ENCODE results near the gene TFDP2. TPM values are rescaled to one million over a fixed set of nuclear protein-coding genes. Genes with fewer than 3 reads are reported as not detected.

Gene TFDP2
- total and polyA plus RNA-seq, 10 of the 15 experiments (the other 5 are each of a cell fraction or from before 2014, with no cell fraction given): 28.3 to 100 (median 49.7) TPM

- TF ChIP-seq, protein P1, sequence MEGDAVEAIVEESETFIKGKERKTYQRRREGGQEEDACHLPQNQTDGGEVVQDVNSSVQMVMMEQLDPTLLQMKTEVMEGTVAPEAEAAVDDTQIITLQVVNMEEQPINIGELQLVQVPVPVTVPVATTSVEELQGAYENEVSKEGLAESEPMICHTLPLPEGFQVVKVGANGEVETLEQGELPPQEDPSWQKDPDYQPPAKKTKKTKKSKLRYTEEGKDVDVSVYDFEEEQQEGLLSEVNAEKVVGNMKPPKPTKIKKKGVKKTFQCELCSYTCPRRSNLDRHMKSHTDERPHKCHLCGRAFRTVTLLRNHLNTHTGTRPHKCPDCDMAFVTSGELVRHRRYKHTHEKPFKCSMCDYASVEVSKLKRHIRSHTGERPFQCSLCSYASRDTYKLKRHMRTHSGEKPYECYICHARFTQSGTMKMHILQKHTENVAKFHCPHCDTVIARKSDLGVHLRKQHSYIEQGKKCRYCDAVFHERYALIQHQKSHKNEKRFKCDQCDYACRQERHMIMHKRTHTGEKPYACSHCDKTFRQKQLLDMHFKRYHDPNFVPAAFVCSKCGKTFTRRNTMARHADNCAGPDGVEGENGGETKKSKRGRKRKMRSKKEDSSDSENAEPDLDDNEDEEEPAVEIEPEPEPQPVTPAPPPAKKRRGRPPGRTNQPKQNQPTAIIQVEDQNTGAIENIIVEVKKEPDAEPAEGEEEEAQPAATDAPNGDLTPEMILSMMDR (IDR thresholded peaks at IDR 0.05 in 2 of 3, conservative IDR thresholded peaks at IDR 0.05 in 1 of 3; ENCODE audit: control insufficient read depth in 2 of 3, extremely low read depth in 1 of 3, insufficient read depth in 1 of 3, low read depth in 3 of 3, low read length in 3 of 3): no peak
- TF ChIP-seq BACH1 (IDR thresholded peaks at IDR 0.05; ENCODE audit: borderline replicate concordance) (no peak), POLR2AphosphoS5 (IDR thresholded peaks at IDR 0.05; ENCODE audit: low read length) (no peak), TCF12 (IDR thresholded peaks at IDR 0.05; ENCODE audit: low read depth, low read length) (no peak), SREBF1 (IDR thresholded peaks at IDR 0.05; ENCODE audit: low read length) (no peak)
- TF ChIP-seq, protein P2, sequence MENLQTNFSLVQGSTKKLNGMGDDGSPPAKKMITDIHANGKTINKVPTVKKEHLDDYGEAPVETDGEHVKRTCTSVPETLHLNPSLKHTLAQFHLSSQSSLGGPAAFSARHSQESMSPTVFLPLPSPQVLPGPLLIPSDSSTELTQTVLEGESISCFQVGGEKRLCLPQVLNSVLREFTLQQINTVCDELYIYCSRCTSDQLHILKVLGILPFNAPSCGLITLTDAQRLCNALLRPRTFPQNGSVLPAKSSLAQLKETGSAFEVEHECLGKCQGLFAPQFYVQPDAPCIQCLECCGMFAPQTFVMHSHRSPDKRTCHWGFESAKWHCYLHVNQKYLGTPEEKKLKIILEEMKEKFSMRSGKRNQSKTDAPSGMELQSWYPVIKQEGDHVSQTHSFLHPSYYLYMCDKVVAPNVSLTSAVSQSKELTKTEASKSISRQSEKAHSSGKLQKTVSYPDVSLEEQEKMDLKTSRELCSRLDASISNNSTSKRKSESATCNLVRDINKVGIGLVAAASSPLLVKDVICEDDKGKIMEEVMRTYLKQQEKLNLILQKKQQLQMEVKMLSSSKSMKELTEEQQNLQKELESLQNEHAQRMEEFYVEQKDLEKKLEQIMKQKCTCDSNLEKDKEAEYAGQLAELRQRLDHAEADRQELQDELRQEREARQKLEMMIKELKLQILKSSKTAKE (IDR thresholded peaks at IDR 0.05; ENCODE audit: low read depth, poor library complexity, severe bottlenecking): no peak
Measured at GRCh38 chr3:142159083-142159740, 9.9 kb upstream of the TFDP2 start (continued).

DNA sequence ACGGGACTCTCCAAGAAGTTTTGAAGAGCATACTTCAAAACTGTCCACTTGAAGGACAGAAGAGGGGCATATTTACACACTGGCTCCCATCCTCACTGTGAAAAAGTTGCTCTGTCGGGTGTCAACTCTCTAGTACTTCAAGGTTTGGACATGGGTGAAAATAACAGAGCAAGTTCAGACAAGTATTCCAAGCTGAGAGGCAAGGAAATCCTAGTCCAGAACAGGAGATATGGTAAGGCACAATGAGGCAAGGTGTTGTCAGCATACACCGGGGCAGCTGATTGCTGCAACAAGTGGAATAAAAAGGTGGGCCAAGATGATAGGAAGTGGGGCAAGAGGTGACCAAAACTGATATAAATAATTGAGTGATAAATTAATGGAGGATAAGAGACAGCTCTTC lies 4.8 kb upstream of the TFDP2 start:
- Histone ChIP-seq H4K20me1 (ENCODE audit: control insufficient read depth, insufficient read depth) (no peaks in the 10 kb centered on the region), H3K27ac (ENCODE audit: control insufficient read depth, insufficient read depth) (no peak overlapping the region), H3K9ac (ENCODE audit: control insufficient read depth, insufficient read depth, low read length) (no peak overlapping the region), H3K4me3 (no peak overlapping the region), H3K27me3 (replicated peaks in 1 of 2; ENCODE audit: control insufficient read depth in 2 of 2, insufficient read depth in 2 of 2, low read length in 1 of 2) (no peaks in the 10 kb centered on the region), H3K4me2 (ENCODE audit: control insufficient read depth, insufficient read depth) (no peak overlapping the region), H3K9me3 (replicated peaks; ENCODE audit: control insufficient read depth, insufficient read depth, low read length) (no peaks in the 10 kb centered on the region), H3K4me1 (ENCODE audit: control insufficient read depth, insufficient read depth, low read length) (peaks cover 3% of the 10 kb centered on the region; the same call in 1 of the 2 replicates), H2AFZ (ENCODE audit: control insufficient read depth, low read depth, low read length) (no peak overlapping the region), H3K79me2 (ENCODE audit: control insufficient read depth, insufficient read depth, low read length) (no peaks in the 10 kb centered on the region), H3K36me3 (ENCODE audit: control insufficient read depth in 2 of 2, insufficient read depth in 2 of 2, low read length in 1 of 2) (no peaks in the 10 kb centered on the region)
- ChIA-PET CTCF (no interaction called here), RAD21 (ENCODE audit: unreplicated experiment) (no interaction called here), SMC1A (ENCODE audit: uncharacterized antibody, unreplicated experiment) (no interaction called here), POLR2A (no interaction called here)
- ATAC-seq (no peak), DNase-seq (ENCODE audit: low read depth, low spot score) (no peak), FAIRE-seq (no peak)
- in situ Hi-C loops (cut with MboI) (no loop called here), intact Hi-C loops (cut with micrococcal nuclease; ENCODE audit: unreplicated experiment) (no loop called here)
- WGBS (ENCODE audit: insufficient coverage, insufficient replicate concordance, low lambda C conversion rate, missing lambda C conversion rate): 87% methylated on average over 3 of the region's 3 CpGs
- no TSS peak for BruUV-seq (replicated peaks)
- TF ChIP-seq NR2F1 (conservative IDR thresholded peaks at IDR 0.05) (no peak), ESRRA (IDR thresholded peaks at IDR 0.05; ENCODE audit: low read length) (no peak), WRNIP1 (IDR thresholded peaks at IDR 0.05; ENCODE audit: borderline replicate concordance, low read depth, low read length) (no peak), NR2C2 (IDR thresholded peaks at IDR 0.05; ENCODE audit: borderline replicate concordance, control insufficient read depth, insufficient read length, low read depth) (no peak)
- TF ChIP-seq, protein P3, sequence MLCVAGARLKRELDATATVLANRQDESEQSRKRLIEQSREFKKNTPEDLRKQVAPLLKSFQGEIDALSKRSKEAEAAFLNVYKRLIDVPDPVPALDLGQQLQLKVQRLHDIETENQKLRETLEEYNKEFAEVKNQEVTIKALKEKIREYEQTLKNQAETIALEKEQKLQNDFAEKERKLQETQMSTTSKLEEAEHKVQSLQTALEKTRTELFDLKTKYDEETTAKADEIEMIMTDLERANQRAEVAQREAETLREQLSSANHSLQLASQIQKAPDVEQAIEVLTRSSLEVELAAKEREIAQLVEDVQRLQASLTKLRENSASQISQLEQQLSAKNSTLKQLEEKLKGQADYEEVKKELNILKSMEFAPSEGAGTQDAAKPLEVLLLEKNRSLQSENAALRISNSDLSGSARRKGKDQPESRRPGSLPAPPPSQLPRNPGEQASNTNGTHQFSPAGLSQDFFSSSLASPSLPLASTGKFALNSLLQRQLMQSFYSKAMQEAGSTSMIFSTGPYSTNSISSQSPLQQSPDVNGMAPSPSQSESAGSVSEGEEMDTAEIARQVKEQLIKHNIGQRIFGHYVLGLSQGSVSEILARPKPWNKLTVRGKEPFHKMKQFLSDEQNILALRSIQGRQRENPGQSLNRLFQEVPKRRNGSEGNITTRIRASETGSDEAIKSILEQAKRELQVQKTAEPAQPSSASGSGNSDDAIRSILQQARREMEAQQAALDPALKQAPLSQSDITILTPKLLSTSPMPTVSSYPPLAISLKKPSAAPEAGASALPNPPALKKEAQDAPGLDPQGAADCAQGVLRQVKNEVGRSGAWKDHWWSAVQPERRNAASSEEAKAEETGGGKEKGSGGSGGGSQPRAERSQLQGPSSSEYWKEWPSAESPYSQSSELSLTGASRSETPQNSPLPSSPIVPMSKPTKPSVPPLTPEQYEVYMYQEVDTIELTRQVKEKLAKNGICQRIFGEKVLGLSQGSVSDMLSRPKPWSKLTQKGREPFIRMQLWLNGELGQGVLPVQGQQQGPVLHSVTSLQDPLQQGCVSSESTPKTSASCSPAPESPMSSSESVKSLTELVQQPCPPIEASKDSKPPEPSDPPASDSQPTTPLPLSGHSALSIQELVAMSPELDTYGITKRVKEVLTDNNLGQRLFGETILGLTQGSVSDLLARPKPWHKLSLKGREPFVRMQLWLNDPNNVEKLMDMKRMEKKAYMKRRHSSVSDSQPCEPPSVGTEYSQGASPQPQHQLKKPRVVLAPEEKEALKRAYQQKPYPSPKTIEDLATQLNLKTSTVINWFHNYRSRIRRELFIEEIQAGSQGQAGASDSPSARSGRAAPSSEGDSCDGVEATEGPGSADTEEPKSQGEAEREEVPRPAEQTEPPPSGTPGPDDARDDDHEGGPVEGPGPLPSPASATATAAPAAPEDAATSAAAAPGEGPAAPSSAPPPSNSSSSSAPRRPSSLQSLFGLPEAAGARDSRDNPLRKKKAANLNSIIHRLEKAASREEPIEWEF (IDR thresholded peaks at IDR 0.05; ENCODE audit: insufficient replicate concordance, low read depth, low read length): no peak
